OCI-LY3 (cell line): ENCODE measurements around the gene SLC9C2.
"Not testable (repeated sequence)": the region's sequence is repeated elsewhere in the genome, so short reads cannot be mapped to it uniquely, and the experiment has no call there.

Source experiments
- EZH2phosphoT487 ChIP-seq: fragments of 200-600 bp; shearing (Covaris generic); IDR thresholded peaks from 2 replicates; pipeline ENCODE4 v1.6.1; 2018; ENCODE audit warnings: antibody characterized with exemption, mixed run types, low read depth
- TF ChIP-seq, protein P1 (sequence below): fragments of 200-600, 300-600 bp; sonication (generic); IDR thresholded peaks from 2 replicates; pipeline ENCODE4 v1.5.1; 2014; ENCODE audit warnings: antibody characterized with exemption, low read length, low read depth

DNA sequence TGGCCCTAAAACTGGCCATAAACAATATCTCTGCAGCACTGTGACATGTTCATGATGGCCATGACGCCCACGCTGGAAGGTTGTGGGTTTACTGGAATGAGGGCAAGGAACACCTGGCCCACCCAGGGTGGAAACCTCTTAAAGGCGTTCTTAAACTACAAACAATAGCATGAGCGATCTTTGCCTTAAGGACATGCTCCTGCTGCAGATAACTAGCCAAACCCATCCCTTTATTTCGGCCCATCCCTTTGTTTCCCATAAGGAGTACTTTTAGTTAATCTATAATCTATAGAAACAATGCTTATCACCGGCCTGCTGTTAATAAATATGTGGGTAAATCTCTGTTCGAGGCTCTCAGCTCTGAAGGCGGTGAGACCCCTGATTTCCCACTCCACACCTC is 109.7 kb downstream of the SLC9C2 start:
- TF ChIP-seq, protein P1, sequence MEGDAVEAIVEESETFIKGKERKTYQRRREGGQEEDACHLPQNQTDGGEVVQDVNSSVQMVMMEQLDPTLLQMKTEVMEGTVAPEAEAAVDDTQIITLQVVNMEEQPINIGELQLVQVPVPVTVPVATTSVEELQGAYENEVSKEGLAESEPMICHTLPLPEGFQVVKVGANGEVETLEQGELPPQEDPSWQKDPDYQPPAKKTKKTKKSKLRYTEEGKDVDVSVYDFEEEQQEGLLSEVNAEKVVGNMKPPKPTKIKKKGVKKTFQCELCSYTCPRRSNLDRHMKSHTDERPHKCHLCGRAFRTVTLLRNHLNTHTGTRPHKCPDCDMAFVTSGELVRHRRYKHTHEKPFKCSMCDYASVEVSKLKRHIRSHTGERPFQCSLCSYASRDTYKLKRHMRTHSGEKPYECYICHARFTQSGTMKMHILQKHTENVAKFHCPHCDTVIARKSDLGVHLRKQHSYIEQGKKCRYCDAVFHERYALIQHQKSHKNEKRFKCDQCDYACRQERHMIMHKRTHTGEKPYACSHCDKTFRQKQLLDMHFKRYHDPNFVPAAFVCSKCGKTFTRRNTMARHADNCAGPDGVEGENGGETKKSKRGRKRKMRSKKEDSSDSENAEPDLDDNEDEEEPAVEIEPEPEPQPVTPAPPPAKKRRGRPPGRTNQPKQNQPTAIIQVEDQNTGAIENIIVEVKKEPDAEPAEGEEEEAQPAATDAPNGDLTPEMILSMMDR: not testable (repeated sequence)
- TF ChIP-seq EZH2phosphoT487: not testable (repeated sequence)
